ENCODE data around the gene CYP3A4. TPM values are rescaled to one million over a fixed set of nuclear protein-coding genes. Genes with fewer than 3 reads are reported as not detected.

The CYP3A4 gene
- total and polyA plus RNA-seq, 2 of the 13 experiments (the other 11 are each of a cell fraction or from before 2014, with no cell fraction given) = 0.11 to 0.24 TPM

GRCh38 chr7:99742737-99743394 is 41.1 kb downstream of the CYP3A4 start (continued):
- peak; percentile 94 for TF ChIP-seq PRDM10 (CRISPR knock-in tag; IDR thresholded peaks at IDR 0.05; ENCODE audit: low read depth)
- peak; percentile 58; the same call in 1 of the 2 replicates for TF ChIP-seq ZNF792 (CRISPR knock-in tag; IDR thresholded peaks at IDR 0.05)
- peak; percentile 59 for TF ChIP-seq SOX13 (IDR thresholded peaks at IDR 0.05)
- TF ChIP-seq SOX13 (CRISPR knock-in tag; conservative IDR thresholded peaks at IDR 0.05 in 1 of 2, IDR thresholded peaks at IDR 0.05 in 1 of 2) = peak in 1 of 2 experiments; percentile 89; a peak in 2 of 4 replicates
- peak; percentile 36; the same call in 1 of the 2 replicates for TF ChIP-seq MYPOP (CRISPR knock-in tag; IDR thresholded peaks at IDR 0.05)
- TF ChIP-seq, protein P1, sequence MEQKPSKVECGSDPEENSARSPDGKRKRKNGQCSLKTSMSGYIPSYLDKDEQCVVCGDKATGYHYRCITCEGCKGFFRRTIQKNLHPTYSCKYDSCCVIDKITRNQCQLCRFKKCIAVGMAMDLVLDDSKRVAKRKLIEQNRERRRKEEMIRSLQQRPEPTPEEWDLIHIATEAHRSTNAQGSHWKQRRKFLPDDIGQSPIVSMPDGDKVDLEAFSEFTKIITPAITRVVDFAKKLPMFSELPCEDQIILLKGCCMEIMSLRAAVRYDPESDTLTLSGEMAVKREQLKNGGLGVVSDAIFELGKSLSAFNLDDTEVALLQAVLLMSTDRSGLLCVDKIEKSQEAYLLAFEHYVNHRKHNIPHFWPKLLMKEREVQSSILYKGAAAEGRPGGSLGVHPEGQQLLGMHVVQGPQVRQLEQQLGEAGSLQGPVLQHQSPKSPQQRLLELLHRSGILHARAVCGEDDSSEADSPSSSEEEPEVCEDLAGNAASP (CRISPR knock-in tag; IDR thresholded peaks at IDR 0.05; ENCODE audit: borderline replicate concordance) = peak; percentile 92; the same call in 1 of the 2 replicates
- no peak for TF ChIP-seq BATF2 (CRISPR knock-in tag; IDR thresholded peaks at IDR 0.05)
- TF ChIP-seq BRD4 (CRISPR knock-in tag; IDR thresholded peaks at IDR 0.05) = no peak
- no peak for TF ChIP-seq ZBTB21 (CRISPR knock-in tag; IDR thresholded peaks at IDR 0.05)
- TF ChIP-seq MEIS2 (CRISPR knock-in tag; IDR thresholded peaks at IDR 0.05) = peak; percentile 65; the same call in 1 of the 2 replicates
- peak; percentile 84 for TF ChIP-seq PHF21A (CRISPR knock-in tag; IDR thresholded peaks at IDR 0.05)
- peak; percentile 93; the same call in 1 of the 2 replicates for TF ChIP-seq AHDC1 (CRISPR knock-in tag; IDR thresholded peaks at IDR 0.05; ENCODE audit: borderline replicate concordance)
- TF ChIP-seq MED1 (CRISPR knock-in tag; IDR thresholded peaks at IDR 0.05) = peak; percentile 93
- TF ChIP-seq ZBTB7B (CRISPR knock-in tag; IDR thresholded peaks at IDR 0.05) = peak; percentile 89; the same call in 1 of the 2 replicates
- TF ChIP-seq TP53 (CRISPR knock-in tag; conservative IDR thresholded peaks at IDR 0.05) = 0 out of 2 replicates have a peak, but pooled peaks have one; percentile 12
- TF ChIP-seq RARA (CRISPR knock-in tag; IDR thresholded peaks at IDR 0.05) = peak; percentile 97

Data from HepG2 (cell line).